Natural killer cell (primary cell): Measurements from ENCODE around the gene SETD3. TPM values are rescaled to one million over a fixed set of nuclear protein-coding genes. Genes with fewer than 3 reads are reported as not detected.

Source experiments
- ATAC-seq, 3 donors: fragments of 150-1000 bp in 2 of 3; fragments of 200-7000 bp in 1 of 3; cut with Tn5 transposase; 1 replicate in 1 of 3; 2 replicates in 2 of 3; pipeline ENCODE4 v1.10.0; 2021; ENCODE audit warnings: mild to moderate bottlenecking in 2 of 3, moderate library complexity in 2 of 3
- DNase-seq, 2 donors: peaks; one replicate each; pipeline versions ENCODE4 v3.0.0 to v3.0.0-alpha.2; 2013 to 2021; ENCODE audit warnings: mixed read lengths in 1 of 2
- H3K27ac ChIP-seq: one replicate; pipeline ENCODE4 v1.5.1; 2013; ENCODE audit warnings: mild to moderate bottlenecking, low read length
- H3K27me3 ChIP-seq: one replicate; pipeline ENCODE4 v1.6.1; 2013; ENCODE audit warnings: low read length; ENCODE audit not compliant: control insufficient read depth, insufficient read depth
- H3K36me3 ChIP-seq: one replicate; pipeline ENCODE4 v1.6.1; 2013; ENCODE audit warnings: low read length; ENCODE audit not compliant: control insufficient read depth, insufficient read depth
- H3K4me1 ChIP-seq: one replicate; pipeline ENCODE4 v1.6.1; 2013; ENCODE audit warnings: low read length; ENCODE audit not compliant: control insufficient read depth, insufficient read depth
- H3K4me3 ChIP-seq: one replicate; pipeline ENCODE4 v1.5.1; 2013; ENCODE audit warnings: low read length
- H3K9me3 ChIP-seq: one replicate; pipeline ENCODE4 v1.6.1; 2013; ENCODE audit warnings: low read length; ENCODE audit not compliant: control insufficient read depth, insufficient read depth
- H3K27ac Mint-ChIP-seq, 2 donors: one replicate each; pipeline ENCODE4 v1.8.0; 2022; ENCODE audit warnings: mild to moderate bottlenecking in 2 of 2, mixed read lengths in 2 of 2, moderate library complexity in 1 of 2
- H3K27me3 Mint-ChIP-seq, 2 donors: one replicate each; pipeline ENCODE4 v1.8.0; 2022; ENCODE audit warnings: low read depth in 2 of 2, mixed read lengths in 2 of 2
- H3K36me3 Mint-ChIP-seq: one replicate; pipeline ENCODE4 v1.8.0; 2022; ENCODE audit warnings: mixed read lengths
- H3K4me1 Mint-ChIP-seq, 2 donors: one replicate each; pipeline ENCODE4 v1.8.0; 2022; ENCODE audit warnings: mixed read lengths in 2 of 2
- H3K4me3 Mint-ChIP-seq: one replicate; pipeline ENCODE4 v1.8.0; 2022; ENCODE audit warnings: mild to moderate bottlenecking, moderate library complexity, mixed read lengths
- H3K9me3 Mint-ChIP-seq, 2 donors: one replicate each; pipeline ENCODE4 v1.8.0; 2022; ENCODE audit warnings: mixed read lengths in 2 of 2
- WGBS: methylation state at CpG from one replicate; pipeline ENCODE4 v1.1.7; 2013; ENCODE audit warnings: missing lambda C conversion rate; ENCODE audit not compliant: insufficient coverage; 5-methylcytosine and 5-hydroxymethylcytosine counted together
- intact Hi-C: fragments of 100-400 bp; cut with micrococcal nuclease; formaldehyde crosslinking; loops from one replicate; pipeline ENCODE4 v1.14.2; 2022
- total RNA-seq, 4 donors: library from RNA; stranded (reverse); fragments of 120-200 nt in 1 of 4; gene quantifications; one replicate each; pipeline versions ENCODE4 v1.2.3 to v1.2.4, GENCODE V29; 2013 to 2022
- TF ChIP-seq, protein P1 (sequence below): fragments of 200-600 bp; IDR thresholded peaks from one replicate; pipeline ENCODE4 v1.8.0; 2022; ENCODE audit warnings: antibody characterized with exemption

Gene SETD3
- total RNA-seq, 3 donors from 2014 or later (not counting 1 experiment from before 2014, with no cell fraction given): 111 to 160 (median 137) TPM

DNA sequence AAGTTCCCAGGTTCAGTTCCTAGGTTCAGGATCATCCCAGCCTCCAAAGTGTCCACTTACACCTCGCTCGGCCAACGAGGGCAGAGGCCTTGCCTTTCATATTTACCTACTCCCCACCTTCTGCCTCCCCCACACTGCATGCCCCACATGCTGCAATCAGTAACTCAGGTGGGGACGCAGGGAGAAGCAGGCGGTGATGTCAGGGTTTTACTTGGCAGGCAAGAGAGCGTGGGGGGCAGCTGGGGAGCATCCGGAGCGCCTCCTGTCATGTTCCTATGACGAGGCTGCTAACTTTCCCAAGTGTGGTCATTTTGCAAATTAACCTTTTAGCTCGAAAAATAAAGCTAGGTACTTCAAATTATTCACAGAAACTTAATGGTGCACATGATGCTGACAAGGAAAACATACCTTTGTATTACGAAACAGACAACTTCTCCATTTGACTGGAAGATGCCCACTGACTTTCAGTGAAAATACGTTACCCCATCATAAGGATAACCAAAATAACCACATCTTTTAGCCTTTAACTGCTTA, 53.8 kb downstream of the SETD3 start:
- Mint-ChIP-seq H3K9me3 (no peaks in the 10 kb centered on the region), H3K27me3 (no peaks in the 10 kb centered on the region), H3K36me3 (peaks cover 21% of the 10 kb centered on the region), H3K4me1 (peaks cover 58 to 64% of the 10 kb centered on the region in 2 donors), H3K4me3 (no peak overlapping the region), H3K27ac (no peak overlapping the region)
- Histone ChIP-seq H3K27me3 (no peaks in the 10 kb centered on the region), H3K9me3 (peaks cover 9% of the 10 kb centered on the region), H3K27ac (no peak overlapping the region), H3K36me3 (peaks cover 26% of the 10 kb centered on the region), H3K4me3 (no peak overlapping the region), H3K4me1 (peaks cover 4% of the 10 kb centered on the region)
- intact Hi-C loops: no loop called here
- DNase-seq: no peak
- 97% methylated on average over 11 of the region's 12 CpGs for WGBS
- no peak for ATAC-seq
- TF ChIP-seq, protein P1, sequence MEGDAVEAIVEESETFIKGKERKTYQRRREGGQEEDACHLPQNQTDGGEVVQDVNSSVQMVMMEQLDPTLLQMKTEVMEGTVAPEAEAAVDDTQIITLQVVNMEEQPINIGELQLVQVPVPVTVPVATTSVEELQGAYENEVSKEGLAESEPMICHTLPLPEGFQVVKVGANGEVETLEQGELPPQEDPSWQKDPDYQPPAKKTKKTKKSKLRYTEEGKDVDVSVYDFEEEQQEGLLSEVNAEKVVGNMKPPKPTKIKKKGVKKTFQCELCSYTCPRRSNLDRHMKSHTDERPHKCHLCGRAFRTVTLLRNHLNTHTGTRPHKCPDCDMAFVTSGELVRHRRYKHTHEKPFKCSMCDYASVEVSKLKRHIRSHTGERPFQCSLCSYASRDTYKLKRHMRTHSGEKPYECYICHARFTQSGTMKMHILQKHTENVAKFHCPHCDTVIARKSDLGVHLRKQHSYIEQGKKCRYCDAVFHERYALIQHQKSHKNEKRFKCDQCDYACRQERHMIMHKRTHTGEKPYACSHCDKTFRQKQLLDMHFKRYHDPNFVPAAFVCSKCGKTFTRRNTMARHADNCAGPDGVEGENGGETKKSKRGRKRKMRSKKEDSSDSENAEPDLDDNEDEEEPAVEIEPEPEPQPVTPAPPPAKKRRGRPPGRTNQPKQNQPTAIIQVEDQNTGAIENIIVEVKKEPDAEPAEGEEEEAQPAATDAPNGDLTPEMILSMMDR: no peak

DNA sequence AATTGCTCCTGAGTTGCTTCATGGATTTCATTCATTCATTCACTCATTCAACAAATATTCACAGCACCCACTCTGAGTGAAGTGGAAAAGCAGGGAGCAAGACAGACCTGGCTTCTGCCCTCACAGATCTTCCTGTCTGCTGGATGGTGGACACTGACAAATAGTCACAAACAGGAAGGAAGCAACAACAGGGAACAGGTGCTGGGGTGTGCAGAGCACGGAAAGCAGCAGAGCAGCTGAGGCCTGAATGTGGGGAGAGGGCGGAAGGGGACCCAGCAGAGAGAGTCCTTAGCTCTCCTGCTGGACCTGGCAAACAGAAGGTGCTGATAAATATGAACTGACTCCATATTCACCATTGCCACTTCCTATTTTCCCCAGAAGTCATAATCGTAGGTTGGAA, 54.4 kb downstream of the SETD3 start:
- Histone ChIP-seq H3K36me3 (peaks cover 24% of the 10 kb centered on the region), H3K4me3 (no peak overlapping the region), H3K27me3 (no peaks in the 10 kb centered on the region), H3K27ac (no peak overlapping the region), H3K4me1 (peaks cover 4% of the 10 kb centered on the region), H3K9me3 (peaks cover 9% of the 10 kb centered on the region)
- Mint-ChIP-seq H3K9me3 (no peaks in the 10 kb centered on the region), H3K27me3 (no peaks in the 10 kb centered on the region), H3K27ac (peak overlapping the region; percentile 15 to 67), H3K4me1 (peaks cover 63% of the 10 kb centered on the region in 2 donors), H3K36me3 (peaks cover 21% of the 10 kb centered on the region), H3K4me3 (no peak overlapping the region)
- no peak for DNase-seq
- WGBS: 88% methylated on average over 3 of the region's 3 CpGs
- intact Hi-C loops: no loop called here
- TF ChIP-seq, protein P1: no peak
- no peak for ATAC-seq

DNA sequence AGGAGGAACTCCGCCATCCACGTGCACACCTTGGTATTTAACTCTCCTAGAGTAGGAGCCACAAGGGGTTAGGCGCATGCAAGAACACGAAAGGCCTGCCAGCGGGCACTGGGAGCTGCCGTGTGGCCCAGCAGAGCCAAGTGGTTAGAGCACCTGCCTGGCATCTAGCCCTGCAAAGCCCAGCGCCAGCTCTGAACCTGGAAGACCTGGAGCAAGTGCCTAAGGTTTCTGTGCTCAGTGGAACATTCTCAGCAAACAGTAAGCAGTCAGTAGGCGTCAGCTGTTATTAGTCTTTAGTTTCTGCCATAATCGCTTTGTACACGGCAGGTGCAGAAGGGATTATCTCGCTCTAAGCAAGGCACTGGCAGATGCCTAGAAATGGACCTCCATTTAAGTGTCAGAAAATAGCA, 55.4 kb downstream of the SETD3 start:
- WGBS: 97% methylated on average over 11 of the region's 11 CpGs

More for the DNA sequence above, 55.4 kb downstream of the SETD3 start:
- no peak for ATAC-seq
- Histone ChIP-seq H3K4me3 (no peak overlapping the region), H3K36me3 (peaks cover 21% of the 10 kb centered on the region), H3K27me3 (no peaks in the 10 kb centered on the region), H3K4me1 (no peaks in the 10 kb centered on the region), H3K27ac (no peak overlapping the region), H3K9me3 (peaks cover 9% of the 10 kb centered on the region)
- DNase-seq: no peak
- Mint-ChIP-seq H3K4me3 (no peak overlapping the region), H3K9me3 (no peaks in the 10 kb centered on the region), H3K27ac (no peak overlapping the region), H3K4me1 (peaks cover 59 to 62% of the 10 kb centered on the region in 2 donors), H3K36me3 (peaks cover 21% of the 10 kb centered on the region), H3K27me3 (no peaks in the 10 kb centered on the region)
- TF ChIP-seq, protein P1: no peak
- intact Hi-C loops: no loop called here
